HG03558 (cell line): ENCODE data around the gene TSPAN9.

Experiments used
- ATAC-seq: cut with Tn5 transposase; IDR thresholded peaks from one replicate; pipeline ENCODE4 v1.9.1; 2021; ENCODE audit warnings: moderate number of reproducible peaks; ENCODE audit not compliant: unreplicated experiment; ENCODE audit errors: extremely low read depth

TSPAN9 gene

GRCh38 chr12:3154006-3154405, 76.8 kb downstream of the TSPAN9 start:
- ATAC-seq = no peak

DNA sequence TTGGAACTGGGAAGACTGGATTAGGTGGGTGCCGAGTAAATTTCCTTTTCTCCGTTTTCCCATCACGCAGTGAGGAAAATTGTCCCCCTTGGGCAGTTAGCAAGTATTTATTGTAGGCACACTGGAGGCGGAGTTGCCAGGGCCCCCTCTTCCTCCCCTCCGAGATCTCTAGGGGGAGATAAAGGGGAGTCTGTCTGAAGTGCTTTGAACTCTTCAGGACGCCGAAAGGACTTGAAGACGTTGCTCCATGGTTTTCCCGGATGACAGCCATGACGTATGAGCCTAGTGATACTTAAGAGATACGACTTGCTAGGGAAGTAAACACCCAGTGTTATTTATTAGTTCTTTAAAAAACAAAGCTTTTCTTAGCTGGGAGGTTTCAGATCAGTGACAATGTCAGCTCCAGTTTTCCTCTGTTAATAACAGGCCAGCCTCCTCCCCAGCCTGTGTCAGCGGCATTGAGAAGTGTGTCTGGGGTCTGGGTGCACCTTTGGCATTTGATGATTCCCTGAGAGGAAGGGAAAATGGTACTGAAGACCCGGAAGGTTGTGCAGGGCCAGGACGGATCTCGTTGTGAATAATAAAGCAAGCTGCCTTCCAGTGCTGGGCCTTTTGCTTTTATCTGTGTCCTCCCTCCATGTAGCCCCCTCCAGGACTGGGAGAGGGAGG, 78.7 kb downstream of the TSPAN9 start:
- ATAC-seq = no peak

DNA sequence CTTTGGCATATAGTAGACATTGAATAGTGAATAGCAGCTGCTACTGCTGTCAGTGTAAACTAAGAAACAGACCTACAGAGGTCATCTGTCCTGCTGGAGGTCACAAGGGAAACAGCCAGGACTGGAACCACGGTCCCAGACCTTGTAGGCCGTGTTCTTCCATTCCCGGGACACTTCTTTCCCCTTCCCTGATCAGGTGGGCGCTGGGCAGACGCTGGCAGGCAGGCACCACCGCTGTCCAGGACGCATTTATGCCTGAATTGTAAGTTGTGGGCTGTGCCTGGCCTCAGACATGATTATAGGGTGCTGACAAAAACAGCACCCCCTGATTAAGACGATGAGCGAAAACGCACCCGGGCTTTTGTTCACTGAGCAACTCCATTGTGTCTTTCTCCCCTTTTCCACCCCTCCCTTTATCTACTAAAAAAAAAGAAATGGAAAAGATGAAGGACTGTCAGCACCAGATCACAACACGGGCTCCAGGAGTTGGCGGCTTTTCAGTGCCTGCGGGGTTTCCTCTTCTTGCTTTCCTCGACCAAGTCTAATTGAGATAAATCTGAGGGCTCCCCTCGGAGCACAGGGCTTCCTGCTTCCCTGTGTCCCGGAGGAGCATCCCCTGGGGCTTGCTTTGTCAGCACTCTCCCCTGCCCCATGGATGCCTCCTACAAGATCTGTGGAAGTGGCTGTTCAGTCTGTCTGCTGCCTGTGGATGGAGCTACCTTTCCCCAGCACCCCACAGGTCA, 80.6 kb downstream of the TSPAN9 start:
- no peak for ATAC-seq

DNA sequence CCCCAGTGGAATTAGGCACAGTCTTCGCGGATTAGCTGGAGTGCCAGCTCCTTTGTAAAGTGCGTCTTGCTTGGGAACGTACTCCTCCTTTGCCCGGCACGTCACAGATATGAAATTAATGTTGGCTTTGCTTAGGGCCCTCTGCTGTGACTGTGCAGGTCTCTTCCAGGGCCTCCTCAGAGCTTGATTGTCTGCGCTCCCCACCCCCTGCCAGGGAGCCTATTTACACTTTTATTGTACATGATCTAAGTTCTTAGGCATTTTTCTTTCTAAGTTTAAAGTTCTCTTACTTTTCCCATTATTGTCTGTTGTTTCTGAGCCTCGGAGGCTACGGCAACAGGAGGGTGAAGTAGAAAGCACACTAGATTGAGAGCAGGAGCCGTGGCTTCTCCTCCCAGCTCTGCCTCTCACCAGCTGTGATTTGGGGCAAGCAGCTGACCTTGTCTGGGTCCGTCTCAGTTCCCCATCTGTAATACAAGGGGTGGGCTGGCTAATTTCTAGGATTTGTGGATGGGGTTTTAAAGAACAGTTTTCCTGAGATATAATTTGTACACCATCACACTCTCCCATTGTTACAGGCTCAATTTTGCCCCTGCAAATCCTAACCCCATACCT, 81.8 kb downstream of the TSPAN9 start:
- no peak for ATAC-seq

- no peak for ATAC-seq
Observed at GRCh38 chr12:3160081-3160480, 82.9 kb downstream of the TSPAN9 start.

GRCh38 chr12:3161861-3162260, 84.7 kb downstream of the TSPAN9 start:
- no peak for ATAC-seq

- ATAC-seq = no peak
Observed at GRCh38 chr12:3164454-3165077, 87.4 kb downstream of the TSPAN9 start.

DNA sequence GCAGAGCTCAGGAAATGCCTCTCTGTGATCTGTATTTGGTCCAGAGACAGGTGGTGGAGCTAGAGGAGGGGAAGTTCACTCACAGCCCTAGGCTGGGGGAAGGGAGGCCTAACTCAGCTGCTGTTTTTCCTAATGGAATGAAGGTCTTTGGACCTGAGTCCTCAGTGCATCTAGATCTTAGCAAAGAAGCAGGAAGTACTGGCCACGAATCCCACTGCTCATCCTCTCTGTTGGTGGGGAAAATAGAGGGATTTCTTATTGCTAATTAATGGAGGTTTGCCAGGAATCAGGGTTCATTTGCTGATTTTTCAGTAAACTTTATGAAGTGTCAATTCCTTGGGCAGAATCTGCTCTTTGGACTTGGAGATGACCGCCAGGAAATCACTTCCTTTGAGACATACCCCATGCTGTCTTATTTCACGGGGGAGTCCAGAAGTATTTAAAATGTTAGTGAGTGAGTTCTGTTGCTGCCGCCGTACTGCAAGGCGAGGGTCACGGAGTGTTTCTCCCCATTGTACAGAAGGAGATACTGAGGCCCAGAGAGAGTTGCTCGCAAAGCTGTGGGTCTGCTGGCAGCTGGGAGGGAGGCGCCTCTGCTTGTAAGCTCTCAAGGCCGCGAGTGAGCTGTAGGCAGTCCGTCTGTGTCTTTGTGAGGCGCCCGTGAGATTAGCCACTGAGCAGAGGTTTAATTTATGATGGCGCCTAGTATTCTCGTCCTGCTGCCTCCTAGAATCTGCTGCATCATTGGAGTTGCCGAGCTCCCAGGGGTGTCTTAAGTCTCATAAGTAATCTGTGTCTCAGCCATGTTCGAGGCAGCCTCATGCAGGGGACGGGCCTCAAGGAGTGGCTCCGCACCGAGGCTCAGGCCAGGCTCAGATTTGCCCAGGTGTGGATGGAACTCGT, 88.2 kb downstream of the TSPAN9 start:
- no peak for ATAC-seq

- no peak for ATAC-seq
Observed at GRCh38 chr12:3167636-3168035, 90.5 kb downstream of the TSPAN9 start.

- no peak for ATAC-seq
Observed at GRCh38 chr12:3168223-3169221, 91.3 kb downstream of the TSPAN9 start.

GRCh38 chr12:3170423-3171194, 93.4 kb downstream of the TSPAN9 start:
- ATAC-seq = no peak

DNA sequence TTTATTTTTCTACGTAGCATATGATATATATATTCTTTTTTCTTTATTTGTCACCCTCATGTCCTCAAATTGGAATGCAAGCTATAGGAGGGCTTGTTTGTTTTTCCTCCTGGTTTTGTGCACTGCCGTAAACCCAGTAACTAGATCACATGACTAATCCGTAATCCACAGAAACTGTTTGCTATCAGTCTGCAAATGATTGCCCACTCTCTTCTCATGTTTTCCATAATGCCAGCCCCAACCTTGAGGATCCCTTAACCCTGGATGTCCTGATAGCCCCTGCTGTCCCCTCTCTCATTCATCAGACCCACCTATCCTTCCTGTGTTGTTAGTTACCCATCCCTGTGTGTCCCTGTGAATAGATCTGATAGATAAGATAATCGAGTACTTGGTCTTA, 94.0 kb downstream of the TSPAN9 start:
- ATAC-seq = no peak

- no peak for ATAC-seq
Observed at GRCh38 chr12:3172124-3173007, 95.2 kb downstream of the TSPAN9 start.

DNA sequence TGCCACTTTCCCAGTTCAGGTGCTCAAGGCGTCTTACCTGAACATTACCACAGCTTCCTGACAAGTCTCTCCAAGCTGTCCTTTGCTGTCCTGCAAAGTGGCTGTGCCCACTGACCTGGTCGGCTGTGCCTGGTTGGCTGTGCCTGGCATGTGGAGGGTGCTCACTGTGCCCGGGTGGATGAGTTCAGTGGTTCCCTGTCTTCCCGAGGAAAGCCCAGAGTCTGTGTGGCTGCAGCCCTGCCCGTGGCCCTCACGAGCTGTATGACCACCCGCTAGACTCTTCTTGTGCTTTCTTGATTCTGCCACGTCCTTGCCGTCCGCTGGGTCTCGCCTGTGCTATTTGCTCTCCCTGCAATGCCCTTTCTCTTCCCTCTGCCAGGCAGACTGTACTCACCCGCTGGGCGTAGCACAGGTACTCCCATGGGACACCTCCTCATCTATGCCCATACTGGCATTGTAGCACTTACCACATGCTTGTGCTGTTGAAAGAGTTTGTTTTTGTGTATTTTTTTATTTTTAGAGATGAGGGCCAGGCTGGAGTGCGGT, 95.9 kb downstream of the TSPAN9 start:
- no peak for ATAC-seq

DNA sequence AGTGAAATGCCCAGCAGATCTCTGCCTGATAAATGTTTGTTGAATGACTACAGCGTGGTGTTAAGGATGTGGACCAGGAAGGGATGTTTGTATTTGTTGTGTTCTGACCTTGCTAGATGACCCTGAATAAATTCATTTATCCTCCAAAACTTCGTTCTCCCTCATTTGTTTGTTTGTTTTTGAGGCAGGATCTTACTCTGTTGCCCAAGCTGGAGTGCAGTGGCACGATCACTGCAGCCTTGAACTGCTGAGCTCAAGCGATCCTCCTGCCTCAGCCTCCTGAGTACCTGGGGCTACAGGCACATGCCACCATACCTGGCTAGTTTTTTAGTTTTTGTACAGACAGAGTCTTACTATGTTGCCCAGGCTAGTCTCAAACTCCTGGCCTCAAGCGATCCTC, 96.7 kb downstream of the TSPAN9 start:
- ATAC-seq = no peak

DNA sequence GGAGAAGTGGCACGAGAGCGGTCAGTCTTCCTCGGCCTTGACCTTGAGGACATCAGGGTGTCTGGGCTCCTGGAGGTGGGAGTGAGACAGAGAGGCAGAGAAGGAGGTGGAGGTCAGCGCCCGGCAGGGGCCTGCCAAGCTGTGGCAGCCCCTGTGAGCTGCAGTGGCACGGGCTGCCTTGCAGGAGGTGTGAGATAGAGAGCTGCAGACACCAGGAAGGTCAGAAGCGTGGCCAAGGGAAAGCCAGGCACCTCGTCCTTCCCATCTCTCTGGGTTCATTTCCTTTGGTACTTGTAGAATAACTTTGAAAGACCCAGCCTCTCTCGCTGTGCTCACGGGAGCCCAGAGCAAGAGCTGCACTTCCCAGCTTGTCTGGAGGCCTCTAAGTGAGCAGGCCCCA, 98.1 kb downstream of the TSPAN9 start:
- ATAC-seq = no peak

GRCh38 chr12:3176754-3177153, 99.6 kb downstream of the TSPAN9 start:
- ATAC-seq = no peak
